Measurements from ENCODE around the gene PGS1.

- TF ChIP-seq CTCF (conservative IDR thresholded peaks at IDR 0.05; ENCODE audit: low read depth, low read length) (no peak), EZH2 (IDR thresholded peaks at IDR 0.05; ENCODE audit: borderline replicate concordance, low read depth, low read length, poor library complexity, severe bottlenecking) (no peak)
Observed at GRCh38 chr17:78458736-78459335, 80.4 kb downstream of the PGS1 start.
